ENCODE results near the gene MAPK8.
A peak's percentile ranks its signal among the peaks of the same experiment; 100 is the strongest.
"Not testable (repeated sequence)": the region's sequence is repeated elsewhere in the genome, so short reads cannot be mapped to it uniquely, and the experiment has no call there.

Gene MAPK8

GRCh38 chr10:48336978-48337599 is 30.6 kb downstream of the MAPK8 start:
- no peak for DNase-seq

GRCh38 chr10:48340734-48341133 is 34.3 kb downstream of the MAPK8 start:
- DNase-seq: no peak

- DNase-seq: no peak
Measured at GRCh38 chr10:48343106-48343505, 36.6 kb downstream of the MAPK8 start.

- no peak for DNase-seq
Measured at GRCh38 chr10:48343921-48344598, 37.6 kb downstream of the MAPK8 start.

- DNase-seq: not testable (repeated sequence)
Measured at GRCh38 chr10:48346248-48346647, 39.8 kb downstream of the MAPK8 start.

- DNase-seq: not testable (repeated sequence)
Measured at GRCh38 chr10:48347539-48347938, 41.1 kb downstream of the MAPK8 start.

- DNase-seq: not testable (repeated sequence)
Measured at GRCh38 chr10:48347943-48348342, 41.5 kb downstream of the MAPK8 start.

- DNase-seq: no peak
Measured at GRCh38 chr10:48353246-48353645, 46.8 kb downstream of the MAPK8 start.

GRCh38 chr10:48357631-48358030 is 51.2 kb downstream of the MAPK8 start:
- no peak for DNase-seq

GRCh38 chr10:48358162-48358561 is 51.7 kb downstream of the MAPK8 start:
- DNase-seq: no peak

GRCh38 chr10:48358838-48359237 is 52.4 kb downstream of the MAPK8 start:
- DNase-seq: no peak

GRCh38 chr10:48361176-48361575 is 54.7 kb downstream of the MAPK8 start:
- DNase-seq: no peak

- peak; percentile 66 to 81 (median 72) for DNase-seq
Measured at GRCh38 chr10:48363617-48364355, 57.3 kb downstream of the MAPK8 start.

GRCh38 chr10:48364659-48365405 is 58.4 kb downstream of the MAPK8 start:
- DNase-seq: peak; percentile 13 to 78 (median 61)

- no peak for DNase-seq
Measured at GRCh38 chr10:48365668-48366067, 59.2 kb downstream of the MAPK8 start.

- DNase-seq: no peak
Measured at GRCh38 chr10:48366261-48366660, 59.8 kb downstream of the MAPK8 start.

- no peak for DNase-seq
Measured at GRCh38 chr10:48369501-48369900, 63.0 kb downstream of the MAPK8 start.

- no peak for DNase-seq
Measured at GRCh38 chr10:48377751-48378530, 71.5 kb downstream of the MAPK8 start.

- no peak for DNase-seq
Measured at GRCh38 chr10:48378675-48379074, 72.2 kb downstream of the MAPK8 start.

- no peak for DNase-seq
Measured at GRCh38 chr10:48381971-48382370, 75.5 kb downstream of the MAPK8 start.

- no peak for DNase-seq
Measured at GRCh38 chr10:48382982-48383381, 76.5 kb downstream of the MAPK8 start.

- DNase-seq: no peak
Measured at GRCh38 chr10:48383393-48383792, 76.9 kb downstream of the MAPK8 start.
